GM13977 (cell line): ENCODE data around the gene GAP43.

Source experiments
- DNase-seq: peaks from one replicate; pipeline ENCODE4 v3.0.0; 2012; ENCODE audit warnings: low spot score
- CTCF ChIP-seq: IDR thresholded peaks from 2 replicates; pipeline ENCODE4 v1.5.1; 2012; ENCODE audit warnings: mild to moderate bottlenecking, control low read depth; ENCODE audit not compliant: insufficient read depth; ENCODE audit errors: extremely low read depth, missing control alignments
- in situ Hi-C: fragments of 300-500 bp; cut with MboI; formaldehyde crosslinking; loops from one replicate; pipeline ENCODE4 v1.12.0; 2022; ENCODE audit warnings: low sequenced_read_pairs, low pct_unique_long_range_greater_than_20kb, mixed read lengths, inconsistent platforms; ENCODE audit not compliant: unreplicated experiment

Gene GAP43

GRCh38 chr3:115615001-115615814 lies 8.1 kb upstream of the GAP43 start:
- no peak for TF ChIP-seq CTCF
- no peak for DNase-seq
- in situ Hi-C loops, result no loop called here

GRCh38 chr3:115616461-115616860 lies 6.8 kb upstream of the GAP43 start:
- DNase-seq, result no peak
- TF ChIP-seq CTCF, result no peak
- in situ Hi-C loops, result no loop called here

GRCh38 chr3:115617591-115617990 lies 5.7 kb upstream of the GAP43 start:
- DNase-seq, result no peak
- in situ Hi-C loops, result no loop called here
- TF ChIP-seq CTCF, result no peak

GRCh38 chr3:115624029-115624741 lies 875 bp downstream of the GAP43 start:
- in situ Hi-C loops, result no loop called here
- no peak for DNase-seq

GRCh38 chr3:115624901-115625300 lies 1.6 kb downstream of the GAP43 start:
- no peak for DNase-seq
- TF ChIP-seq CTCF, result no peak
- in situ Hi-C loops, result no loop called here

More at GRCh38 chr3:115624029-115624741, 875 bp downstream of the GAP43 start:
- no peak for TF ChIP-seq CTCF

- no peak for DNase-seq
- TF ChIP-seq CTCF, result no peak
- in situ Hi-C loops, result no loop called here
Observed at GRCh38 chr3:115626006-115626409, 2.7 kb downstream of the GAP43 start.
